GM08714 (cell line): Measurements from ENCODE around the gene APOBEC3H.

Experiments used
- H3K4me3 ChIP-seq: fragments of 200-500 bp; sonication (Bioruptor generic); 2 replicates; pipeline ENCODE4 v1.5.1; 2014; ENCODE audit warnings: mild to moderate bottlenecking, low read length, inconsistent platforms
- ZNF274 ChIP-seq: IDR thresholded peaks from 2 replicates; pipeline ENCODE4 v1.6.1; 2012; ENCODE audit warnings: mild to moderate bottlenecking, low read depth, low read length

Gene APOBEC3H

GRCh38 chr22:39091126-39092081 is 5.6 kb upstream of the APOBEC3H start:
- H3K4me3 ChIP-seq: no peak overlapping the region
- TF ChIP-seq ZNF274: no peak

GRCh38 chr22:39092111-39092862 is 4.8 kb upstream of the APOBEC3H start:
- no peak for TF ChIP-seq ZNF274
- no peak overlapping the region for H3K4me3 ChIP-seq

- no peak for TF ChIP-seq ZNF274
- no peak overlapping the region for H3K4me3 ChIP-seq
These were observed 2.2 kb upstream of the APOBEC3H start for GRCh38 chr22:39094717-39095389.

- TF ChIP-seq ZNF274: no peak
- no peak overlapping the region for H3K4me3 ChIP-seq
These were observed 1.1 kb upstream of the APOBEC3H start for GRCh38 chr22:39095971-39096370.

- H3K4me3 ChIP-seq: peak overlapping the region; percentile 50; the same call in 1 of the 2 replicates
- TF ChIP-seq ZNF274: no peak
These were observed 982 bp downstream of the APOBEC3H start for GRCh38 chr22:39098026-39098425.

- TF ChIP-seq ZNF274: no peak
These were observed 1.5 kb downstream of the APOBEC3H start for GRCh38 chr22:39098576-39098975.

GRCh38 chr22:39101226-39101625 is 4.2 kb downstream of the APOBEC3H start:
- TF ChIP-seq ZNF274: no peak
- H3K4me3 ChIP-seq: no peak overlapping the region

More at GRCh38 chr22:39098576-39098975, 1.5 kb downstream of the APOBEC3H start:
- no peak overlapping the region; the same call in 1 of the 2 replicates for H3K4me3 ChIP-seq

- TF ChIP-seq ZNF274: no peak
- no peak overlapping the region for H3K4me3 ChIP-seq
These were observed 6.4 kb downstream of the APOBEC3H start for GRCh38 chr22:39103431-39103830.

GRCh38 chr22:39106326-39106725 is 9.3 kb downstream of the APOBEC3H start:
- no peak overlapping the region for H3K4me3 ChIP-seq
- TF ChIP-seq ZNF274: no peak

GRCh38 chr22:39108487-39108886 is 11.4 kb downstream of the APOBEC3H start:
- no peak for TF ChIP-seq ZNF274

GRCh38 chr22:39109361-39109760 is 12.3 kb downstream of the APOBEC3H start:
- H3K4me3 ChIP-seq: no peak overlapping the region
- no peak for TF ChIP-seq ZNF274

More at GRCh38 chr22:39108487-39108886, 11.4 kb downstream of the APOBEC3H start:
- no peak overlapping the region for H3K4me3 ChIP-seq

GRCh38 chr22:39110631-39111561 is 13.9 kb downstream of the APOBEC3H start:
- H3K4me3 ChIP-seq: no peak overlapping the region
- no peak for TF ChIP-seq ZNF274

GRCh38 chr22:39114112-39114511 is 17.1 kb downstream of the APOBEC3H start:
- no peak for TF ChIP-seq ZNF274
- H3K4me3 ChIP-seq: no peak overlapping the region
